Body of pancreas (tissue), 4 donors: Measurements from ENCODE around the gene VWCE.

Experiments used
- CTCF ChIP-seq, 7 experiments: fragments of 450-650 bp in 4 of 7; fragments of 200-600 bp in 3 of 7; sonication (generic) in 3 of 7; IDR thresholded peaks; one replicate each; pipeline ENCODE4 v1.5.1; 2016 to 2019; ENCODE audit warnings: antibody characterized with exemption in 7 of 7
- POLR2A ChIP-seq, 3 donors: fragments of 450-650 bp; IDR thresholded peaks; one replicate each; pipeline ENCODE4 v1.6.1; 2016; ENCODE audit warnings: antibody characterized with exemption in 3 of 3, mild to moderate bottlenecking in 2 of 3

GRCh38 chr11:61331651-61332050 lies 36.5 kb upstream of the VWCE start:
- no peak for TF ChIP-seq CTCF (IDR thresholded peaks at IDR 0.05)
- no peak for TF ChIP-seq POLR2A (IDR thresholded peaks at IDR 0.05)
